Lower leg skin (tissue), 4 donors: Measurements from ENCODE around the gene DMD. TPM values are rescaled to one million over a fixed set of nuclear protein-coding genes. Genes with fewer than 3 reads are reported as not detected.

ENCODE experiments used
- DNase-seq, 2 donors: peaks; one replicate each; pipeline ENCODE4 v3.0.0-alpha.2; 2019; ENCODE audit warnings: low spot score in 2 of 2
- H3K4me3 ChIP-seq: fragments of 200-600 bp; sonication (generic); 2 replicates; pipeline ENCODE4 v1.5.1; 2017; ENCODE audit warnings: mild to moderate bottlenecking, low read depth; ENCODE audit not compliant: poor library complexity, severe bottlenecking
- CTCF ChIP-seq, 3 donors: fragments of 450-650 bp; IDR thresholded peaks; one replicate each; pipeline ENCODE4 v1.5.1; 2016; ENCODE audit warnings: antibody characterized with exemption in 3 of 3, mild to moderate bottlenecking in 3 of 3, moderate library complexity in 2 of 3
- POLR2A ChIP-seq, 2 donors: fragments of 450-650 bp; IDR thresholded peaks; one replicate each; pipeline ENCODE4 v1.6.1; 2016 to 2017; ENCODE audit warnings: antibody characterized with exemption in 2 of 2, mild to moderate bottlenecking in 1 of 2, moderate library complexity in 1 of 2
- WGBS, 2 donors: methylation state at CpG; one replicate each; pipeline ENCODE4 v1.1.5; 2018; 5-methylcytosine and 5-hydroxymethylcytosine counted together
- intact Hi-C: fragments of 100-400 bp; cut with DNase I; formaldehyde crosslinking; loops from one replicate; pipeline ENCODE4 v1.15.0; 2023; ENCODE audit warnings: low total_unique reads
- total RNA-seq, 4 donors: library from RNA; depleted of rRNA; stranded (reverse); fragments of >200 nt; gene quantifications; one replicate each; pipeline ENCODE4 v1.1.0, GENCODE V29; 2016

Gene DMD
- total RNA-seq, 4 donors from 2014 or later: 23.0 to 27.5 (median 26.7) TPM

- TF ChIP-seq POLR2A (IDR thresholded peaks at IDR 0.05) (no peak), CTCF (IDR thresholded peaks at IDR 0.05) (no peak)
- no peak for DNase-seq
- H3K4me3 ChIP-seq: no peak overlapping the region
- intact Hi-C loops: no loop called here
- 60 to 70% methylated on average over 7 of the region's 7 CpGs for WGBS, 2 donors
Measured at GRCh38 chrX:32084757-32085156, 1126.6 kb downstream of the DMD start.

GRCh38 chrX:32048285-32048684, 1163.1 kb downstream of the DMD start:
- 78 to 84% methylated on average over 3 of the region's 3 CpGs for WGBS, 2 donors
- H3K4me3 ChIP-seq: no peak overlapping the region
- no peak for DNase-seq
- no peak for TF ChIP-seq POLR2A (IDR thresholded peaks at IDR 0.05)
- TF ChIP-seq CTCF (IDR thresholded peaks at IDR 0.05): no peak
- intact Hi-C loops: no loop called here

GRCh38 chrX:32045149-32045548, 1166.2 kb downstream of the DMD start:
- intact Hi-C loops: no loop called here
- no peak for DNase-seq
- no peak overlapping the region for H3K4me3 ChIP-seq
- TF ChIP-seq CTCF (IDR thresholded peaks at IDR 0.05) (no peak), POLR2A (IDR thresholded peaks at IDR 0.05) (no peak)
- WGBS, 2 donors: 79 to 92% methylated on average over 4 of the region's 4 CpGs

GRCh38 chrX:32041181-32041580, 1170.2 kb downstream of the DMD start:
- DNase-seq: no peak
- WGBS, 2 donors: 71 to 86% methylated on average over 4 of the region's 4 CpGs
- no peak overlapping the region for H3K4me3 ChIP-seq
- intact Hi-C loops: no loop called here
- TF ChIP-seq POLR2A (IDR thresholded peaks at IDR 0.05): no peak
- no peak for TF ChIP-seq CTCF (IDR thresholded peaks at IDR 0.05)

GRCh38 chrX:32026772-32027171, 1184.6 kb downstream of the DMD start:
- intact Hi-C loops: no loop called here
- TF ChIP-seq POLR2A (IDR thresholded peaks at IDR 0.05) (no peak), CTCF (IDR thresholded peaks at IDR 0.05) (no peak)
- no peak for DNase-seq
- WGBS, 2 donors: 50 to 63% methylated on average over 3 of the region's 3 CpGs
- H3K4me3 ChIP-seq: no peak overlapping the region

- 78 to 82% methylated on average over 9 of the region's 9 CpGs for WGBS, 2 donors
- H3K4me3 ChIP-seq: no peak overlapping the region
- TF ChIP-seq CTCF (IDR thresholded peaks at IDR 0.05): no peak
- no peak for TF ChIP-seq POLR2A (IDR thresholded peaks at IDR 0.05)
- intact Hi-C loops: no loop called here
- DNase-seq: no peak
Measured at GRCh38 chrX:32024072-32024471, 1187.3 kb downstream of the DMD start.
